Muscle layer of colon (tissue), 2 donors: ENCODE data around the gene EDRF1.

Experiments used
- H3K27ac ChIP-seq: one replicate; pipeline ENCODE4 v1.7.0; 2013; ENCODE audit warnings: low read depth, mild to moderate bottlenecking, low read length, moderate library complexity
- H3K27me3 ChIP-seq, 2 donors: one replicate each; pipeline ENCODE4 v1.7.0; 2013; ENCODE audit warnings: low read length in 2 of 2, mild to moderate bottlenecking in 2 of 2; ENCODE audit not compliant: insufficient read depth in 2 of 2, control insufficient read depth in 1 of 2
- H3K36me3 ChIP-seq: one replicate; pipeline ENCODE4 v1.7.0; 2013; ENCODE audit warnings: mild to moderate bottlenecking, low read length; ENCODE audit not compliant: insufficient read depth
- H3K4me1 ChIP-seq: one replicate; pipeline ENCODE4 v1.7.0; 2013; ENCODE audit warnings: mild to moderate bottlenecking, low read length; ENCODE audit not compliant: insufficient read depth
- H3K4me3 ChIP-seq, 2 donors: one replicate each; pipeline ENCODE4 v1.7.0; 2013; ENCODE audit warnings: low read length in 2 of 2, low read depth in 1 of 2, mild to moderate bottlenecking in 1 of 2, moderate library complexity in 1 of 2
- H3K9ac ChIP-seq: one replicate; pipeline ENCODE4 v1.7.0; 2013; ENCODE audit warnings: low read length
- H3K9me3 ChIP-seq: one replicate; pipeline ENCODE4 v1.7.0; 2013; ENCODE audit warnings: mild to moderate bottlenecking, low read length
- donor health status: abdominal sarcoma.
- donor health status: Adenocarcinoma of cecum.

The EDRF1 gene

GRCh38 chr10:125739994-125740679 is 20.6 kb downstream of the EDRF1 start:
- Histone ChIP-seq H3K9ac (no peak overlapping the region), H3K4me3 (no peak overlapping the region), H3K27ac (no peak overlapping the region), H3K36me3 (peaks cover 86% of the 10 kb centered on the region), H3K4me1 (no peaks in the 10 kb centered on the region), H3K27me3 (no peaks in the 10 kb centered on the region), H3K9me3 (no peaks in the 10 kb centered on the region)

GRCh38 chr10:125742465-125742864 is 23.0 kb downstream of the EDRF1 start:
- no peaks in the 10 kb centered on the region for H3K4me1 ChIP-seq
- no peaks in the 10 kb centered on the region for H3K9me3 ChIP-seq
- no peak overlapping the region for H3K27ac ChIP-seq
- H3K4me3 ChIP-seq, result no peak overlapping the region
- no peak overlapping the region for H3K9ac ChIP-seq
- no peaks in the 10 kb centered on the region for H3K27me3 ChIP-seq
- H3K36me3 ChIP-seq, result peaks cover 73% of the 10 kb centered on the region

GRCh38 chr10:125744909-125745308 is 25.4 kb downstream of the EDRF1 start:
- Histone ChIP-seq H3K4me3 (no peak overlapping the region), H3K27ac (no peak overlapping the region), H3K9me3 (no peaks in the 10 kb centered on the region), H3K4me1 (no peaks in the 10 kb centered on the region), H3K9ac (no peak overlapping the region), H3K27me3 (no peaks in the 10 kb centered on the region), H3K36me3 (peaks cover 72% of the 10 kb centered on the region)

DNA sequence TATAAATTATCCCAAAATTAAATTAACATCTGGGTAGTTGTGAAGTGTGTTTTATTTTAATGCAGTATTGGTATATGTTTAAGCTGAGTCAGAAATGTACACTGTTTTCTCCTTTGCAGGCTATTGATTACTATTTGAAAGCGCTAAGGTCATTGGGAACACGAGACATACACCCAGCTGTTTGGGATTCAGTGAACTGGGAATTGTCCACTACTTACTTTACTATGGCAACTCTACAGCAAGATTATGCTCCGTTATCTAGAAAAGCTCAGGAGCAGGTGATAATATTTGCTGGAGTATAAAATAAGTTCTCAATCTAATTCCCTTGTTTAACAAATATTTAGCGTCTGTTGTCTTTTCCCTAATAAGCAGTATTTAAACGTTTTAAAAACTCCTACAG is 27.9 kb downstream of the EDRF1 start:
- Histone ChIP-seq H3K4me3 (no peak overlapping the region), H3K4me1 (no peaks in the 10 kb centered on the region), H3K9ac (no peak overlapping the region), H3K27ac (no peak overlapping the region), H3K9me3 (no peaks in the 10 kb centered on the region), H3K36me3 (peaks cover 76% of the 10 kb centered on the region), H3K27me3 (no peaks in the 10 kb centered on the region)

- H3K36me3 ChIP-seq, result peaks cover 53% of the 10 kb centered on the region
- no peaks in the 10 kb centered on the region for H3K9me3 ChIP-seq
- no peak overlapping the region for H3K4me3 ChIP-seq
- peaks cover 10% of the 10 kb centered on the region for H3K4me1 ChIP-seq
- H3K27me3 ChIP-seq, result no peaks in the 10 kb centered on the region
- no peak overlapping the region for H3K27ac ChIP-seq
- no peak overlapping the region for H3K9ac ChIP-seq
Observed at GRCh38 chr10:125756196-125756595, 36.7 kb downstream of the EDRF1 start.

DNA sequence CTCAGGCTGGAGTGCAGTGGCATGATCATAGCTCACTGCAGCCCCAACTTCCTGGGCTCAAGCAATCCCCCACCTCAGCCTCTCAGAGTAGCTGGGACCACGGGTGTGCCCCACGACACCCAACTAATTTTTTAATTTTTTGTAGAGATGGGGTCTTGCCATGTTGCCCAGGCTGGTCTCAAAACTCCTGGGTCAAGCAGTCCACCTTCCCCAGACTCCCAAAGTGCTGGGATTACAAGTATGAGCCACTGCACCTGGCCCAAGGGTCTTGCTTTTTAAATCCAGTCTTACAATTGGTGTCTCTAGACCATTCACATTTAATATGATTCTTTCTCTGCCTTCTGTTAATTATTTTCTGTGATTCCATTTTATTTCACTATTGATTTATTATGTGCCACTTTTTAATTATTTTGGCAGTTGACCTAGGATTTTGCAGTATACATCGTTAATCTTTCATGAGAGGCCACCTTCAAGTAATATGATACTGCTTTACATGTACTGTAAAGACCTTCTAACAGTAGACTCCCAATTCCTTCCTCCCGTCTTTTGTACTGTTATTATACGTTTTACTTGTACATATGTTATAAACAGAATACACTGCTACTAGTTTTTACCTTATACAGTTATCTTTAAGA is 37.5 kb downstream of the EDRF1 start:
- H3K4me3 ChIP-seq, result no peak overlapping the region
- H3K27ac ChIP-seq, result no peak overlapping the region
- H3K36me3 ChIP-seq, result peaks cover 48% of the 10 kb centered on the region
- H3K27me3 ChIP-seq, result no peaks in the 10 kb centered on the region
- H3K9ac ChIP-seq, result no peak overlapping the region
- peaks cover 10% of the 10 kb centered on the region for H3K4me1 ChIP-seq
- no peaks in the 10 kb centered on the region for H3K9me3 ChIP-seq

DNA sequence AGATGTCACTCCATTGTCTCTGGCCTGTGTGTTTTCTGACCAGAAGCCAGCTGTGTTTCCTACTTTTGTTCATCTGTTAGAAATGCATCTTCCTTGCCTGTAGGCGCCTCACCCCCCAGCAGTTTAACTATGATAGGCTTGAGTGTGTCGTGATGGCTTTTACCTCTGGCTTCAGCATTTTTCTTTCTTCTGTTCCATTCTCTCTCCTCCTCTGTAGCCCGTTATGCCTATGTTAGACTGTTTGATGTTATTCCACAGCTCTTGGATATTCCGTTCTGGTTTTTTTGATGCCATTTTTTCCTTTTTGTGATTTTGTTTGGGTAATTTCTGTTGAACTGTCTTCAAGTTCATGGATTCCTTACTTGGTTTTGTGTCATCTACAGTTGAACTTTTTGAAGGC is 38.2 kb downstream of the EDRF1 start:
- no peaks in the 10 kb centered on the region for H3K9me3 ChIP-seq
- peaks cover 42% of the 10 kb centered on the region for H3K36me3 ChIP-seq
- H3K4me3 ChIP-seq, result no peak overlapping the region
- peaks cover 10% of the 10 kb centered on the region for H3K4me1 ChIP-seq
- no peak overlapping the region for H3K27ac ChIP-seq
- H3K27me3 ChIP-seq, result no peaks in the 10 kb centered on the region
- H3K9ac ChIP-seq, result no peak overlapping the region

DNA sequence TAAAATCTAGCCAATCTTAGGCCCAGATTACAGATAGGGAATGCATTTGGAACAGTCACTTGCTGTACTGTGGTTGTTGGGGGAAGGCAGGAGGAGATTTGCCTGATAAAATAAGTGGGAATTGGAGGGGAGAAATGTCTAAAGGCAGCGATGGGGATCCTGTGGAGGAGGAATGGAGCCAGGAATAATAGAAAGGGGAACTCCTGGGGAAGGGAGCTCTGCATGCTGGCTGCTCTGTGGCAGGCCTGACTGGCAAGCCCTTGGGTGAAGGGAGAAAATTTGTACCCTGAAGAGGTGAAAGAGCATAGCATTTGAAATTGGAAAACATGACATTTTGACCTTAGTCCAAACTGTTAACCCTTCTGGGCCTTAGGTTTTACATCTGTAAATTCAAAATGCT is 42.5 kb downstream of the EDRF1 start:
- no peak overlapping the region for H3K9ac ChIP-seq
- peaks cover 45% of the 10 kb centered on the region for H3K36me3 ChIP-seq
- H3K4me3 ChIP-seq, result no peak overlapping the region
- no peaks in the 10 kb centered on the region for H3K9me3 ChIP-seq
- H3K4me1 ChIP-seq, result no peaks in the 10 kb centered on the region
- no peaks in the 10 kb centered on the region for H3K27me3 ChIP-seq
- H3K27ac ChIP-seq, result no peak overlapping the region

DNA sequence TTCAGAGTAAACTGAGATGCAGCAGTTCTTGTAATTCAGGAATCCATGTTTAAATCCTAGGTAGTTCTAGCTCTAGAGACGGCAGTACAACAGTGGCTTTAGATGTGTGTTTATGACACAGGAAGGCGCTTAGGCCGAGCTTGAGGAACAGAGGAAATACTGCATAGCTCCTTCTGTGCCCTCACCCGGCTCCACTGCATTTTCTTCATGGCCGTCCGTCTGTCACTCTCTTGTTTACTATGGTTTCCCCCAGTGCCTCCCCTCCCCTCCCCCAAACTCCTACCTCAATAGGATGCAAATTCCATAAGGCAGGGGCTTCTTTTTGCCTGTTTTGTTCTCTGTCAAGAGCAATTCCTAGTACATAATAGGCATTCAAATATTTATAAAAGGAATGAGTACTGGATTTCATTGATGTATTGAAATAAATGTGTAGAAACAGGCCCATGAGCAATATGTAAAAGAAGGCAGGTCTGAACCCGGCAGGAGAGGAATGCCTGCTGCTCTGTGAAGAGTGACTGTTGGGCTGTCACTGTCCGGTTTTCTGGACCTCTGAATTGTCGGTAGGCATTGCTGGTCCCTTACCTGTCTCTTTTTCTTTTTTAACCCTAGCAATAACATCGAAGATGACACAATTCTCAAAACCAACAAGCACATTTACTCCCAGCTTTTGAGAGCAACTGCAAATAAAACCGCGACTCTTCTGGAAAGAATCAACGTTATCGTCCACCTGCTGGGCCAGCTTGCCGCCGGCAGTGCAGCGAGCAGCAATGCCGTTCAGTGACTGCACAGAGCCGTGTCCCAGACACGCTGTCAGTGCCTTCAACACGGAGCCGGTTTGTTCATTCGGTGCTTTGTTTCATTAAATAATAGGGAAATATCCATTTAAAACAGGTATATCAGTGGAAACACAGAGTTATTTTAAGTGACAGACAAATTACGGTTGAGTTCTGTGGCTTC is 43.5 kb downstream of the EDRF1 start:
- H3K4me3 ChIP-seq, result no peak overlapping the region
- H3K9ac ChIP-seq, result no peak overlapping the region
- no peaks in the 10 kb centered on the region for H3K27me3 ChIP-seq
- H3K4me1 ChIP-seq, result peaks cover 7% of the 10 kb centered on the region
- no peaks in the 10 kb centered on the region for H3K9me3 ChIP-seq
- no peak overlapping the region for H3K27ac ChIP-seq
- peaks cover 41% of the 10 kb centered on the region for H3K36me3 ChIP-seq

GRCh38 chr10:125765835-125766234 is 46.3 kb downstream of the EDRF1 start:
- Histone ChIP-seq H3K9ac (no peak overlapping the region), H3K27ac (no peak overlapping the region), H3K4me1 (peaks cover 22% of the 10 kb centered on the region), H3K9me3 (no peaks in the 10 kb centered on the region), H3K27me3 (no peaks in the 10 kb centered on the region), H3K36me3 (peaks cover 26% of the 10 kb centered on the region), H3K4me3 (no peak overlapping the region)

DNA sequence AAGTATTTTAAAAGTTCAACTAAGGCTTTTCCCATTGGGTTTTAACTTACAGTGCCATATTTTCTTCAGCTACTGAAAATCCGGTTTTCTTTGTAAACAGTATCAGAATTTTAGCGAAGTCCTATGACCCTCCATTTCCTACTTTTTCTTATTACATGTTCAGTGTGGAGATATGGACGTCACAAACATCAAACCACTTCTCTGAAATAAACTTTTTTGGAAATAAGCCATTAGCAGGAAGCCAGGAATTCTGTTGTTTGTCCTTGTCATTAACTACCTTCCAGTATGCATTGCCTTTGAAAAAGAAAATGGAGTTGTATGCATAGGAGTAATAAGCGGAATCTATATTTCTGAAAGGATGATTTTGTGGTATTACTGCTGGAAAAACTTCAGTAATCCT is 47.0 kb downstream of the EDRF1 start:
- Histone ChIP-seq H3K27ac (no peak overlapping the region), H3K4me3 (no peak overlapping the region), H3K27me3 (no peaks in the 10 kb centered on the region), H3K9ac (no peak overlapping the region), H3K36me3 (peaks cover 21% of the 10 kb centered on the region), H3K9me3 (no peaks in the 10 kb centered on the region), H3K4me1 (peaks cover 22% of the 10 kb centered on the region)
